NB4 (cell line): ENCODE results near the gene FRY.

Experiments
- DNase-seq: peaks from one replicate; pipeline ENCODE4 v3.0.0; 2010; ENCODE audit warnings: low read depth
- H3K4me3 ChIP-seq: one replicate; pipeline ENCODE4 v1.5.1; 2011; ENCODE audit warnings: mild to moderate bottlenecking, low read depth, low read length, moderate library complexity
- CTCF ChIP-seq: IDR thresholded peaks from one replicate; pipeline ENCODE4 v1.5.1; 2012; ENCODE audit warnings: low read depth, low read length
- MAX ChIP-seq: IDR thresholded peaks from 2 replicates; pipeline ENCODE4 v1.6.1; 2011; ENCODE audit warnings: low read depth, low read length
- MYC ChIP-seq: IDR thresholded peaks from 2 replicates; pipeline ENCODE4 v1.6.1; 2011; ENCODE audit warnings: low read depth, low read length
- POLR2A ChIP-seq: IDR thresholded peaks from 2 replicates; pipeline ENCODE4 v1.6.1; 2011; ENCODE audit warnings: mild to moderate bottlenecking; ENCODE audit not compliant: insufficient read length; ENCODE audit errors: extremely low read depth

FRY gene

GRCh38 chr13:32253911-32254399, 222.4 kb downstream of the FRY start:
- TF ChIP-seq MAX (no peak), POLR2A (no peak), MYC (no peak), CTCF (no peak)
- no peak overlapping the region for H3K4me3 ChIP-seq
- no peak for DNase-seq

- DNase-seq = no peak
- TF ChIP-seq POLR2A (no peak), MAX (no peak), CTCF (no peak), MYC (no peak)
- no peak overlapping the region for H3K4me3 ChIP-seq
Observed at GRCh38 chr13:32254416-32254815, 222.8 kb downstream of the FRY start.

GRCh38 chr13:32254916-32255723, 223.5 kb downstream of the FRY start:
- TF ChIP-seq MYC = no peak
- DNase-seq = no peak
- H3K4me3 ChIP-seq = no peak overlapping the region

- TF ChIP-seq POLR2A = no peak
- TF ChIP-seq CTCF = no peak
- TF ChIP-seq MYC = no peak
- TF ChIP-seq MAX = no peak
- no peak overlapping the region for H3K4me3 ChIP-seq
- no peak for DNase-seq
Observed at GRCh38 chr13:32255724-32256109, 224.1 kb downstream of the FRY start.

- no peak for DNase-seq
- TF ChIP-seq CTCF (no peak), POLR2A (no peak), MYC (no peak), MAX (no peak)
- H3K4me3 ChIP-seq = no peak overlapping the region
Observed at GRCh38 chr13:32256243-32256642, 224.7 kb downstream of the FRY start.

- TF ChIP-seq POLR2A = no peak
- TF ChIP-seq MYC = no peak
- no peak for TF ChIP-seq CTCF
- no peak for TF ChIP-seq MAX
- DNase-seq = no peak
- no peak overlapping the region for H3K4me3 ChIP-seq
Observed at GRCh38 chr13:32257649-32258048, 226.1 kb downstream of the FRY start.
